ENCODE measurements around the gene BAG5.
A peak's percentile ranks its signal among the peaks of the same experiment; 100 is the strongest.
"Not testable (repeated sequence)": the region's sequence is repeated elsewhere in the genome, so short reads cannot be mapped to it uniquely, and the experiment has no call there.

The BAG5 gene

DNA sequence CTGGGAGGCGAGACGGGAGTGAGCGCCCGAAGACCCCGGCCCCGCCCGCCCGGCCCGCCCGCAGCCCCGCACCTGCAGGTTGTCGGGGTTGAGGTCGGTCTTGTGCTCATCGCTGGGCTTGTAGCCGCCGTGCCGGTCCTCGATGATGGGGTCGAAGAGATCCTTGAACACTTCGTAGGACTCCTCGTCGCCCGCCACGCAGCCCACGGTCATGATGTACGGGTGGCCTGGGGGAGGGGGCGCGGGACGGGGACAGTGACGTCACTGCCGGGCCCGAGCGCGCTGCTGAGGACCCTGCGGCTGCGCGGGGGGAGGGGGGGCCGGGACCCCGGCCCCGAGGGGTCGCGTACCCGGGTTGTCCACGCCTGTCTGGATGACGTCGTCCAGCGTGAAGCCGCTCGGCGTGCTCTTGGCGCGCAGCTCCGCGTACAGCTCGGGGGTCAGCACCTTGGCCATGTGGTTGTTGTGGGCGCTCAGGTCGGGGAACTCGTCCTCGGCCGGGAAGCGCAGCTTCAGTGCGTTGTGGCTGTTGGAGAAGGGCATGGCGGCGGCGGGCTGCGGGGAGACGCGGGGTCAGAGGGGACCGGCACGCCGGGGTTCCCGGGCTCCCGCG is 40.4 kb downstream of the BAG5 start:
- DNase-seq = no peak

DNA sequence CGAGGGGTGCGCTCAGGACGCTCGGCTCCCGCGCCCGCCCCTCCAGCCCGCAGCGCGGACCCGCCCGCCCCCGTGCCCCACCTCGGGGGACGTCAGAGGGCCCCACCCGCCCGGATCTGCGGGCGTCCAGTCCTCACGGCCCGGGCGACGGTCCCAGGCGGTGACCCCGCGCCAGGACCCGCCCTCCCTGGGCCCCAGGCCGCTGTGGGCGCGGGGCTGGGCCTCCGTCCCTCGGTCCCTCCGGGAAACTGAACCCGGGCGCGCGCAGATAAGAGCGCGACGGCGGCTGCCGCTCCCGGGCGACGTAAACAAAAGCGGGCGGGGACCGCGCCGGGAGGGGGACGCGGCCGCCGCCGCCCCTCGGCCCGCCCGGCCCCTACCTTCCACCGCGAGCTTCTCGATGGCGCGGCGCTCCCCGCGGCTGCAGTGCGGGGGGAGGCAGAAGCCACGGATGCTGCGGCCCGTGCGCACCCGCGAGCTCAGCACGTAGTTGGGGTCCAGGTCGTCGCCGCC is 41.0 kb downstream of the BAG5 start:
- peak in 1 of 2 donors; percentile 21 for DNase-seq

DNA sequence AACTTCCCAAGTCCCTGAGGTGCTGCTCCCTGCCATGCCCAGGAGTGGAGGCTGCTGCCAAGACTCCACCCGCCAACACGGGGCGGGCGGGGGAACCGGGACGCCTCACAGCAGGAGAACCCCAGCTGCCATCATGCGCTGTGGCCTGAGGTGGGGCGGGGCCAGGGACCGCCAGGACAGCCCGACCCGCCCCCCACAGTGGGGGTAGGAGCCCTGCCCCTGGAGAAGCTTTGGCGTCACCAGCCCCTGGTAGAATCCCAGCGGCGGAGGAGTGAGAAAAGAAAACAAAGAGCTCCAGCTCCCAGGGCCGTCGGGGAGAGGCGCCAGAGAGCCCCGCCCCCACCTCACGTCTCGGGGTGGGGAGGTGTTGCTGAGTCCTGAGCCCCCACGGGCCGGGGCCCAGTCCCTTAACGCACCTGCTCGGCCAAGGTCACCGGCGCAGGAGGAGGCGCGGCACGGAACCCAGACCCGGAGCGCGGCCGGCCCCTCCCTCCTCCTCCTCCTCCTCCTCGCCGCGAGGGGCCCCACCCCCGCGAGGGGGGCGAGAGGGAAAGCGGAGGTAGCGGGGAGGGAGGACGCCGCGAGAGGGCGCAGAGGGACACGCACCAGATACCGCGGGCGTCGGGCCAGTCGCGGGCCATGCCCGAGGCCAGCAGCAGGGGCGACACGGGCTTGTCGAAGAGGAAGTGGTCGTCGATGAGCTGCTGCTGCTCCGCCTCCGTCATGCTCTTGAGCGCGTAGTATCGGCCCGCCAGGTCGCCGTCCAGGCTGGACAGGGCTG is 41.6 kb downstream of the BAG5 start:
- peak; percentile 80 to 81 for DNase-seq

DNA sequence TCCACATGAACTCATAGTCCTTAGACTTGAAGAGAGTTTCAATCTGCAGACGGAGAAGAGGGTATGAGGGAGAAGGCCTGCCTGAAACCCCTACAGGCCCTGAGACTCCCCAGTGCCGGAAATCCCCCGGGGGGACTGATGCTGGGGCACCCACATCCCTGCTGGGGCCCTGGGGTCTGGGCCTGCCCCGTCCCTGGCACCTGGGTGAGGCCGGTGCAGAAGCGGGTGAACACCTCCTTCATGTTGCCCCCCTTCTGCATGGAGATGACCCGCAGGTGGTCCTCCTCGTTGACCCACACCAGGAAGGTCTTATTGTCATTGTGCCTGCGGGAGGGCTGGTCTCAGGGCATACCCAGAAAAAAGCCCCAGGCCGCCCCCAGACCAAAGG is 42.2 kb downstream of the BAG5 start:
- no peak for DNase-seq

DNA sequence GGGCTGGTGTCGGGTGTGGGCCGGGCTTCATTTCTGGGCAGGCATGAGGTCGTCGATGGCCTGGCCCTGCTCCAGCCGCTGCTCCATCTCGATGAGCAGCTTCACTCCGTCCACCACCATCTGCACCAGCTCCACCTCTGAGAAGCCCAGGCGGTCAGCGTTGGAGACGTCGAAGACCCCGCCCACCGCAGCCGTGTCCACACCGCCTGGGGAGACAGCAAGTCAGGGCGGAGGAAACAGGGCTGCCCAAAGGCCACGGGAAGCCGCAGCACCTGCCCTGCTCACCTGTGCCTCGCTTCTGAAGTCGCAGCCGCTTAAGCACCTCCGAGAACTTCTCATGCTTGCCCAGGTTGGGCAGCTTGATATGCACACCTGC is 42.6 kb downstream of the BAG5 start:
- no peak for DNase-seq

DNA sequence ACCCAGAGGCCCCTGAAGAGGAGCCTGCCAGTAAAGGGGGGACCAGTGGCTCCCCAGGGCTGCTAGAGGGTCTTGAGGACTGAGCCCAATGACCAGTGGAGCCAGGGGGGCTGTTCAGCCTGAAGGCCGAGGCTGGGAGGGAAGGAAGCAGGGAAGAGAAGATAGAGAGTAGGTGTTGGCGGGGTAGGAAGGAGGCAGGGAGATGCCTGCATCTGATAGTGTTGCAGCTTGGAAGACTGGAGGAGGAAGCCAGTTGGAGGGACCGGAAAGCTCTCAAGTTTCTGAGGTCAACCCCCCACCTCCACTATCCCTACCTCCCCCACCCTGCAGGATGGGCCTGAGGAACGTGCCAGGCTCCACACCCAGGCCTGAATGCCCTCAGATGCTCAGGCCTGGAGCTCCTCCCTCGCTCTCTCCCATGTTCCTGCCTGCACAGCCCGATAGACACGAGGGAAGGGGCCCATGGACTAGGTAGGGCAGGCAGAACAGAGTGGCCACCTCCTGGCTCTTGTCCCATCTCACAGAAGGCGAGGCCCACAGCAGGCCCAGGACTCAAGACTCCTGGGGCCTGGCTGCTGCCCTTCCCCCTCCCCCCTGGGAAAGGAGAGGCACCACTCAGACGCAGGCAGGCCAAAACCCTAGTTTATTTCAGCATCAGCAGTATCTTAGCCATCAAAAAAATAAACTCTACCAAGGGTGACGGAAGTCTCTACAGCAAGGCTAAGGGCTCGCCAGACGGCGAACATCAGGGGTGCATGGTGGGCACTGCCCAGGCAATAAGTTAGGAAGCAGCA is 43.2 kb downstream of the BAG5 start:
- no peak for DNase-seq

DNA sequence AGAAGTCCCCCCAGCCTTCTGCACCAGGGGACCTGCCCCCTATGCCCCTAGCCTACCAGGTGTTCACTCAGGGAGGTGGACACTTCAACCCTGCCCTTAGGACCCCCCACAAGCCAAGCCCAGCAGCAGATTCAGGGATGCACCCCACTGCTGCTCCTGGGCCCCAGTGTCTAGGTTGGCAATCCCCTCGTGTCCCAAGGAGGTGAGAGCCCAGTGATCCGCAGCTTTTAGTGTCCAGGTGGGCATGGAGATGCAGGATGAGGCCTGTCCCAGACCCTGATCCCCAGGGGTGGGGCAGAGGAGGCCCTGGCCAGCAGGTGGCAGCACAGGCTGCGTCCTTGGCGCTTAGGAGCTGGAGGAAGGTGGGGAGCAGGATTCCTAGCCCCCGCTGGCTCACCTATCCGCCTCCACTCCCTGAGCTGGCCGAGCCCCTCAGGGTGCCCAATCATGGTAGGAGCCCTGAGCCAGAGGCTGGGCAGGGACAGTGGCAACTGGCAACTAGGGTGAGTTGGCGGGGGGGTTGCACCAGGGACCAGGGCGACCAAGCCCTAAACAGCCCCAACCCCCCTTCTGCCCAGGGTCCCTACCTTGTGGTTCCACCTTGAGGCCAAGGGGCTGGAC is 43.9 kb downstream of the BAG5 start:
- DNase-seq = peak; percentile 55 to 61

DNA sequence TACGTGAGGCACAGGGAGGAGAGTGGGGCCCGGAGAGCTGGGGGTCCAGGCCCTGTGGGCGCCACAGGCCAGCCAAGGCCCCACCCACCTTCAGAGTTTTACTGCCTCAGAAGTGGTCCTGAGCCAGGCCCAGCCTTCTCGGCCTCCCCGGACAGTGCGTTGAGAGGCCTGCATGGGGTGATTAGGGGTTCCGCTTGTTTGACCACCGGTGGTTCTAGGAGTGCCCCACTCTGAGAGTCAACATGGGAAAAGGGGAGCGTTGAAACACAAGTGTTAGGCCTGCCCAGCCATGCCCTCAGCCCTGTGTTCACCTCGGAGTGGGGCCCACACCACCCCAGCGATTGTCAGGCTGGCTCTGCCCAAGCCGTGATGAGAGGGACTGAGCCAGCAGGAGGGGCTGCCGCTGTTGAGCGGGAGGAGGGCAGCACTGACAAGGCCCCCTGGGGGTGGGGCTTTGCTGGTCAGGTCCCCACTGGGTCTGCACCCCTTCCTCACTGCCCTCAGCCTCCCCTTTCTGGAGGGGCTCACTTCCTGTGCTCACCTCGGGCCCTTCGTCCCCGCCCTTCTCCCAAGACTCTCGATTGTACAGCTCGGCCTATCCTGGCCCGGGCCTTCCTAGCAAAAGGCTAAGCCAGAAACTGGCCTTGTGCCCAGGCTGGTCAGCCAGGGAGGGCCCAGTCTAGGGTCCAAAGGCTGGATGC is 44.6 kb downstream of the BAG5 start:
- DNase-seq = no peak

DNA sequence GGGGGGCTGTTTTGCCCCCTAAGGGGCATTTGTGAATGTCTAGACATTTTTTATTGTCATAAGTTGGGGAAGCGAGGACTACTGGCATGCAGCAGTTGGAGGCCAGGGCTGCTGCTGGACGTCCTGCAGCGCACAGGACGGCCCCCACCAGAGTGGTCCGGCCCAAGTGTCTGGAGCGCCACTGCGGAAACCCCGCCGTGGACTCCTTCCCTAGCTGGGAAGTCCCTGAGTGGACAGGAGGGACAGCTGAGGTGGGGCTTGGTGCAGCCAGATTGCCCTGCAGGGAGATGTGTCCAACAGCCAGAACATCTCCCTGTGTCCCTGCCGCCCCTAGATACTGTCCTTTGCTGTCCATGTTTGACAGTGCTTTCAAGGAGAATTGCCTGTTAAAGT is 45.3 kb downstream of the BAG5 start:
- no peak for DNase-seq

DNA sequence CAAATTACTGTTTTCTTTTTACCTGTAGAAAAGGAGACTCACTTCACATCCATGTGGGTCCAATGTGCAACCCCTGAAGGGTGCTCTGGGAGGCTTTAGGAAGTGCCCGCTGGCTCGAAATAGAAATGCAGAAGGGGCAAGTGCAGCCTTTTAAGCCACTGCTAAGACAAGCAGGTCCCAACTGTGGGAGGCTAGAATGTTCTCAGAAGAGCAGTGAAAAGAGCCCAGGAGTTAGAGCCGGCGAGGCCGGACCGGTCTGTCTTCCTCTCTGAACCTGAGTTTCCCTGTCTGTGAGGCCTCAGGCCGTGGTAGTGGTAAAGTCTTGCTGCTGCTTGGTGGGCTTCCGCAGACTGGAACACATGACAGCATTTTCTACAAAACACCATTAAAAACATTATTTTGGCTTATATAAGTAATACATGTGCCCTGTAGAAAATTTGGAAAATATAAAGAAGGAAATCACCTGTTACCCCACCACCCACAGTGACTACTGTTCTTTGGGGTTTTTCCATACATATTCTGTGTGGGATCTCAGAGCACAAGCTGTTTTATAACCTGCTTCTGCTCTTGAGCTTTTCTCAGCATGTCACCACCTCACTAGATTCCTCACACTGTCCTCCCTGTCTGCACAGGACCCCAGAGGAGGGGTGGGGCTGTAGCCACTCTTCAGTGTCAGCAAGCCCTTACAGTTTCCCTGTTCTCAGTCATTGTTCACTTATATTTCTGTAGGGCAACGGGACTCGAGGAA is 45.9 kb downstream of the BAG5 start:
- DNase-seq = no peak

DNA sequence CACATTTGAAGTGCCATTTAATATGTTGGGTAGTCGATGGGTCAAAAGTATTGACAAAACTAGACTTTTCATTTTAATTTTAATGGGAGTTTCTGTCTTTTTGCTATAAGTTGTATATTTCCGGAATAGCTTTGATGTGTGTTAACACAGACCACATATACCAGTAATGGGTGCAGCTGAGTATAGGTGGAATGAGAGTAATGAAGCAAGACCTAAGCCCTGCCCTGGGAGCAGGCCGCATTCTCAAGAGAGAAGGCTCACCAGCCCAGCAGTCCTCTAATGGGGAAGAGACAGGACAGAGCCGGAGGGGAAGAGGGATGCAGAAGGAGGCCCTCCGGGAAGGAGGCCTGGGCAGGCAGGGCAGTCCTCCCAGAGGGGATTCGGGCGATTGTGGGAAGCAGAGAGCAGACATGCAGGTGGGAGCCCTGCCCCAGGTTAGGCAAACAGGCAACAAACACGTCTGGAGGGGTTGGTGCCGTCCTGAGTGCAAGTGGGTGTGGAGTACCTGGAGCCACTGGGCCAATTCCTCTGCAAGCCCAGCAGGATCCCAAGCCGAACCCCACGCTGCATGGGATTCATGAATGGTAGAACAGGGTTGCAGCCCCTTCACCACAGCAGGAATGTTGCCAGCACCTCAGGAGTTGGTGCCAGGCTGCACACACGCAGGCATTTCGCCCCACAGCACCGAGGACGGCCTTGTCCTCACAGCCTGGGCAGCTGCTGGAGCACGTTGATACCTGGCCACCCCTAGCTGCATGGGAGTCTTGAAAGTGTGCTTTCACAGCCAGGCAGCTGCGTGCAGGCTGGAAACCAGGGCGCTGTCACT is 47.6 kb downstream of the BAG5 start:
- DNase-seq = no peak

DNA sequence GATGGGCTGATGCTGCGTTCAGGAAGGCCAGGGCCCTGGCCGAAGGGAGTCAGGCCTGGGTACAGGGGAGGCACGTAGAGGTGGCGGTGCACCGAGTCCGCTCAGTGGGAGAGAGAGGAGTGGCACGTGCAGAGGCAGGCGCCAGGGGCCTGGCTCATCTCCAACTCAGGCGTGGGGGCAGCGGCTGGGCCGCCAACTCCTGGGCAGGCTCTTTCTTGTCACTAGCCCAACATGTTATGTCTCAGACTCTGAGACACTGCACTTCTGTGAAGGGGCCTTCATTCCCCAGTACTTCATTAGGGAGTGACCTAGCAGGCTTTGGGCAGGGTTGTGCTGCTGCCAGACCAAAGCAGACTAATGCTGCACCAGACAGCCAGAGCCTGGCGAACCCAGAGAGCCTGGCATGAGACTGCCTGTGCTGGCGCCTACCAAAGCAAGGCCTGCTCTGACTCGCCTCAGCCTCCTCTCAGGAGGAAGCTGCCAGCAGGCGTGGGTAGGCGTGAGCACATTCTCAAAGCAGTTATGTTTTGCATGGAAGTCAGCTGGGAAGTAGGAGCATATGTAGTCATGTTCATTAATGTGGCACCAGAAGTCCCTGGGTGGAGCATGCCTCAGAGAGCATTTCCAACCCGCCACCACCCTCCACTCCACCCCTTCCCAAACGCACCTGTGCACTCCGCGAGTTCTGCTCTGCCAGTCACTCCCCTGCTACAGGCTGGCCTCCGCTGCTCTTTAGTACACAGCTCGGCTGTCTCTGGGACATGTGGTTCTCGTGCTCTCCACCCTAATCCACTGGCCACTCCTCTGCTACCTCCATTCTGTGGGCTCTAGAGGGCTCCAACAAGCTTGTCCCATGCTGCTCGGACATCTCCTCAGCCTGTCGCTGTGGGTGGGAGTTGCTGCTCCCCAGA is 49.5 kb downstream of the BAG5 start:
- DNase-seq = no peak

DNA sequence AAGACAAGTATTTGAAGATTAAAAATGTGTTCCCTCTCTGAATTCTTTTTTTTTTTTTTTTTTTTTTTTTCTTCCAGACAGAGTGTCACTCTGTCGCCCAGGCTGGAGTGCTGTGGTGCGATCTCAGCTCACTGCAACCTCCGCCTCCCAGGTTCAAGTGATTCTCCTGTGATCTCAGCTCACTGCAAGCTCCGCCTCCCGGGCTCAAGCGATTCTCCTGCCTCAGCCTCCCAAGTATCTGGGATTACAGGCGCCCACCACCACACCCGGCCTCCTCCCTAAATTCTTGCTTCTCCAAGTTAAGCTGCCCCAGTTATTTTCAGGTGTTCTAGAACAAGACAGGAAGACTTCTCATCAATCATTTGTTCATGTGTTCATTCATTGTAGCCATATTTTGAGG is 50.3 kb downstream of the BAG5 start:
- not testable (repeated sequence) for DNase-seq

DNA sequence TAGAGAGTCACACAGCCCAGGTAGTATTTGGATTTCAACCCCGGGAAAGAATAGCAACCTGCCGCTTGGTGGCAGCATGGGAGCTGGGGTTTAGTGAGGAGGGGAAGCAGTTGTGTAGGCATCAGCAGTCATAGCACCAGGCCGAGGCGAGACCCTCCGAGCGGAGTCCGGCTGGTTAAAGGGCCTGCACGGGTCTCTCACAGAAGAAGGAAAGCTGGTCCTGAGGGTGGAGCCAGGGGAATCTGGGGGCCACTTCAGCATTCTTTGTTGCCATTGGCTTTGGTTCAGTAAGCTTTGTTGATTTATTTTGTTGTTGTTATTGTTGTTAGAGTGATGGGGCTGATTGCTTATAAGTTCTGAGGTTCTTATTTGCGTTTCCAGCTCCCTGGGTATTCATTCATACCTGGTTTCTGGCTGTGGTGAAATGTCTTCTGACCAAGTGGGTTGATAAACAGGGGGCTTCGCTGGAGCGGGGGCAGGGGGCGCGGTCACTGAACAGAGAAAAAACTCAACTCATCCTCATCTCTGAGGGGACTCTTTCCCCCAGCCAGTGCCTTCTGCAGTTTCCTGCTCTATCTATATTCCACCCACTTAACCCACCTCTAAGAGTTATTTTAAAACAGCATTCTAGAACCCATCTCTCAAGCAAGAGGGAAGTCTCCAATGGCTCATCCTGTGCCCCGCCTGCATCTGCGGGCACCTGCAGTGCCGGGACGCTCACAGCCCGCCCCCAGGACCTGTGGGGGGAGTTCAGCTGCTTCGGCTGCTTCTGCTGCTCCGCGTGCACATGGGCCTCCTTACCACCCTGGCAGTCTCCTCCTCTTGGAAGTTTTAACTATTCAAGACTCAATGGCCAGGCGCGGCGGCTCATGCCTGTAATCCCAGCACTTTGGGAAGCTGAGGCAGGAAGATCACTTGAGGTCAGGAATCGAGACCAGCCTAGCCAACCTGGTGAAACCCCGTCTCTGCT is 51.4 kb downstream of the BAG5 start:
- DNase-seq = no peak

DNA sequence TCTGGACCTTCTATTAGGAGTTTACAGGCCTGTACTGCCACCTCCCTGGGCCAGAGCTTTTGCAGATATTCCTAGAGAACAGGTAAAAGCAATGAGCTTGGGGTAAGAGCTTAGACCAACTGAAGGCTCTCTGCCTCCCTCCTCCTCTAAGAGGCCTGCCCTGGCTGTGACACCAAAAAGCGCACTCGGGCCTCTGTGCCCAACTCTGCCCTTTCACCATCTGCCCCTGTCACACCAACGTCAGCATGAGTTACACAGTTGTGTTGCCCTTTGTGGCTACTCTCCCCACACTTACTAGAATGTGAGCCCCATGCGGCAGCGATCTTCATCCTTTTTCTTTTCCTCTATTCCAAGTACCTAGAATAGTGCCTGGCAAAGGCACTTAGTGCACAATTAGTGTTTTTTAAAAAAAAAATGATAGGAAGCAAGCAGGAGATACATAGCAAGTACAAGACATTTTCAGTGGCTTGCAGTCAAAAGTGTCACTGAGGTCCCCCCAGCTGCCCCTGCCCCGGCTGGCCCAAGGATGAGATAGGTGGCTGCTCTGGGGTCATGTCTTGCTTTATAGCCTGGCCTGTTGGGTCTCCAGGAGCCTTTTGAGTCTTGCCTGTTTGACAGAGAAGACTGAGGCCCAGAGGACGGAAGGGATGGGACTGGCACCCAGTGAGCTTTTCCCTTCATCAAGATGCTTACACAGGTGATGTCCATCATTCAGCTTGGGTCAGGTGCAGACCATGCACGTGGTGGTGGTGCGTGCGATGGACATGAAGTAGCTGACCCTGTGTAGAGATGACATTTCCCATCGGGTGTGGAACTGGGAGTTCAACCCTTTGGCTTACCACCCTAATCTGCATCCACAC is 52.4 kb downstream of the BAG5 start:
- no peak for DNase-seq

DNA sequence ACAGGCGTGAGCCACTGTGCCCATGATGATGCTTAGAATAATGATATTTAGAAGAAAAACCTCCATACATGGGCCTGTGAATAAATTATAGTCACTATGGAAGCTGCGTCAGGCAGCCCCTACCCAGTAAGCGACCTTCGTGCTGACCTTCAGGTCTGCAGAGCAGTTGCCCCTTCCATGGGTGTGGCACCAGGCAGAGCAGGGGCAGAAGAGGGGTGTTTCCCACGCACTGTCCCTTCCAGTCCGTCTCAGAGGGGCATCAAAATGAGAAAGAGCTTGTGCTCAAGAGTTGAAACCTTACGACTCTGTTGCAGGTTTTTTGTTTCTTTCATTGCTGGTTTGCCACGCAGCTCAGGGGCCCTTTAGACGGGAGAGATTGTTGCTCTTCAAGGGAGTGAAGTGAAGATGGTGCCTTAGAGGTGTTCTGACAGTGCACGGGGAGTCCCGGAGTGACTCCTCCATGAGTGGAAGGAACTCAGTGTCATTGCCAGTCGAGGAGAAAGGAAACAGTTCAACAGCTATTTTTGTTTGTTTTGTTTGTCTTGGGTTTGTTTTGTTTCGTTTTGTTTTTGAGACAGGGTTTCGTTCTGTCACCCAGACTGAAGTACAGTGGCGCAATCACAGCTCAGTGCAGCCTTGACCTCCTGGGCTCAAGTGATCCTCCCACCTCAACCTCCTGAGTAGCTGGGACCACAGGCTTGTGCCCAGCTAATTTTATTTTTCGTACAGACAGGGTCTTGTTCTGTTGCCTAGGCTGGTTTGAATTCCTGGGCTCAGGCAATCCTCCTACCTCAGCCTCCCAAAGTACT is 53.7 kb downstream of the BAG5 start:
- no peak for DNase-seq

DNA sequence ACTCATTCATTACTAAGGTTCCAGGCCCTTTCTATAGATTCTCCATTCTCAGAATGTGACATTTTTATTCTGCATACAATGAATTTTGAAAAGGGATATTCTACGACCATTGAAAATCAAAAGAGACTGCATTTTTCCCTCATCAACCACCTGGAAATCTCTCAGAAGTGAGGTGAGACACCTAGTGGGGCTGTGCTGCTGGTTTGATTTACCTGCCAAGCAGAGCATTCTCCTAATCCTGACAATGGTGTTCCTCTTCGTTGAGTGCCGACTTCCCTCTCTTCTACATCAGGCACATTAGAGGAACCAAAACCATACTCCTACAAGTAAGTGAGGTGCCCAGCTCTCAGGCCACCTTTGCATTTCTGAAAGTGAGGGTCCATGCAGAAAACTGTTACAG is 54.7 kb downstream of the BAG5 start:
- DNase-seq = no peak
